WTC11 (cell line): ENCODE data around the gene EVC2. TPM values are rescaled to one million over a fixed set of nuclear protein-coding genes. Genes with fewer than 3 reads are reported as not detected.

ENCODE experiments used
- ATAC-seq: fragments of 200-7000 bp; cut with Tn5 transposase; 2 replicates; pipeline ENCODE4 v1.10.0; 2021; ENCODE audit warnings: mild to moderate bottlenecking, moderate library complexity
- CTCF ChIA-PET: fragments of 300-600 bp; sonication (Branson Sonifier 250); formaldehyde crosslinking; loops from one replicate; lab custom pipeline; 2021; ENCODE audit warnings: antibody characterized with exemption; lab: Charles Lee
- POLR2A ChIA-PET: fragments of 350-600 bp; sonication (Branson Sonifier 250); formaldehyde crosslinking; loops from one replicate; lab custom pipeline; 2021; ENCODE audit warnings: antibody characterized with exemption; lab: Charles Lee
- DNase-seq: peaks from one replicate; pipeline ENCODE4 v3.0.0; 2021; ENCODE audit warnings: low spot score
- H3K27ac Mint-ChIP-seq: 2 replicates; pipeline ENCODE4 v1.8.0; 2021; ENCODE audit warnings: mixed read lengths
- H3K27me3 Mint-ChIP-seq: 2 replicates; pipeline ENCODE4 v1.8.0; 2021; ENCODE audit warnings: low read depth, mild to moderate bottlenecking, moderate library complexity, mixed read lengths
- H3K36me3 Mint-ChIP-seq: 2 replicates; pipeline ENCODE4 v1.8.0; 2021; ENCODE audit warnings: mixed read lengths
- H3K4me1 Mint-ChIP-seq: 2 replicates; pipeline ENCODE4 v1.8.0; 2022; ENCODE audit warnings: mixed read lengths
- H3K4me3 Mint-ChIP-seq: 2 replicates; pipeline ENCODE4 v1.8.0; 2021; ENCODE audit warnings: mild to moderate bottlenecking, moderate library complexity, mixed read lengths
- H3K9me3 Mint-ChIP-seq: 2 replicates; pipeline ENCODE4 v1.8.0; 2021; ENCODE audit warnings: mixed read lengths
- ATF3 ChIP-seq: sonication (generic); formaldehyde crosslinking; conservative IDR thresholded peaks from 2 replicates; pipeline ENCODE4 v1.8.1; 2022; ENCODE audit warnings: mild to moderate bottlenecking, missing genetic modification reagents
- CREB1 ChIP-seq: sonication (generic); formaldehyde crosslinking; IDR thresholded peaks from 2 replicates; pipeline ENCODE4 v1.8.0; 2023; ENCODE audit warnings: mild to moderate bottlenecking, missing genetic modification reagents
- E2F4 ChIP-seq: sonication (generic); formaldehyde crosslinking; IDR thresholded peaks from 2 replicates; pipeline ENCODE4 v1.8.1; 2022; ENCODE audit warnings: low read depth, mild to moderate bottlenecking, moderate library complexity, missing genetic modification reagents, borderline replicate concordance
- GRHL2 ChIP-seq: fragments of 250-450 bp; sonication (Bioruptor Pico); IDR thresholded peaks from 2 replicates; pipeline ENCODE4 v1.8.0; 2022; ENCODE audit warnings: mild to moderate bottlenecking, moderate library complexity; ENCODE audit not compliant: insufficient replicate concordance, severe bottlenecking
- SMAD3 ChIP-seq: sonication (generic); formaldehyde crosslinking; IDR thresholded peaks from 2 replicates; pipeline ENCODE4 v1.8.0; 2022; ENCODE audit warnings: missing genetic modification reagents, mild to moderate bottlenecking, borderline replicate concordance
- STAT6 ChIP-seq: sonication (generic); formaldehyde crosslinking; conservative IDR thresholded peaks from 2 replicates; pipeline ENCODE4 v1.8.1; 2023; ENCODE audit warnings: mild to moderate bottlenecking, low read depth, missing genetic modification reagents, moderate library complexity
- TP53 ChIP-seq: sonication (generic); formaldehyde crosslinking; IDR thresholded peaks from 2 replicates; pipeline ENCODE4 v1.8.1; 2023; ENCODE audit warnings: mild to moderate bottlenecking, missing genetic modification reagents
- ZBTB21 ChIP-seq: sonication (generic); formaldehyde crosslinking; IDR thresholded peaks from 2 replicates; pipeline ENCODE4 v1.8.1; 2023; ENCODE audit warnings: mild to moderate bottlenecking, missing genetic modification reagents, borderline replicate concordance
- ZNF232 ChIP-seq: sonication (generic); formaldehyde crosslinking; IDR thresholded peaks from 2 replicates; pipeline ENCODE4 v1.8.0; 2022; ENCODE audit warnings: mild to moderate bottlenecking, missing genetic modification reagents
- total RNA-seq: library from RNA; stranded (reverse); gene quantifications from 3 replicates; pipeline ENCODE4 v1.2.3, GENCODE V29; 2021
- TF ChIP-seq, protein P1 (sequence below): sonication (generic); formaldehyde crosslinking; IDR thresholded peaks from 2 replicates; pipeline ENCODE4 v1.8.0; 2023; ENCODE audit warnings: mild to moderate bottlenecking, missing genetic modification reagents
- TF ChIP-seq, protein P2 (sequence below): sonication (generic); formaldehyde crosslinking; IDR thresholded peaks from 2 replicates; pipeline ENCODE4 v1.8.1; 2023; ENCODE audit warnings: mild to moderate bottlenecking, missing genetic modification reagents
- TF ChIP-seq, protein P3 (sequence below): fragments of 250-450 bp; sonication (Bioruptor Pico); IDR thresholded peaks from 2 replicates; pipeline ENCODE4 v1.9.0; 2021; ENCODE audit warnings: mild to moderate bottlenecking, borderline replicate concordance

Gene EVC2
- total RNA-seq, 1 experiment from 2014 or later: 4.8 TPM

DNA sequence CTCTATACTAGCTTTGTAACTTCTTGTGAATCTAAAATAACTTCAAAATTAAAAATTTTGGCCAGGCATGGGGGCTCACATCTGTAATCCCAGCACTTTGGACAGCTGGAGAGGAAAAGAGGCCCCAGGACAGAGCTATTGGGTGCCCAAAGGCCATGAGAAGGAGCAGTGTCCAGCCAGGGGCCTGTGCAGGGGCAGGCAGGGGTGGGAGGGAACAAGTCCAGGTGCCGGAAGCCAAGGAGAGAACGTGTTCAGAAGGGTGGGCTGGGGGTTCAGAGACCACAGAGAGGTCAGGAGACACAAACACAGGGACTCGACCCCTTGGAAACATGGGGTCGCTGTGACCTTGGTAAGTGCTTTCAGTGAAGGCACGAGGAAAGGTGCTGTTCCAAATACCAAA lies 138.9 kb downstream of the EVC2 start:
- H3K27ac Mint-ChIP-seq: no peak overlapping the region
- H3K4me3 Mint-ChIP-seq: no peak overlapping the region

More for the DNA sequence above, 138.9 kb downstream of the EVC2 start:
- ChIA-PET POLR2A (no interaction called here), CTCF (no interaction called here)
- no peaks in the 10 kb centered on the region for H3K9me3 Mint-ChIP-seq
- peaks cover 4% of the 10 kb centered on the region for H3K4me1 Mint-ChIP-seq
- H3K36me3 Mint-ChIP-seq: peaks cover 15% of the 10 kb centered on the region
- DNase-seq (no peak), ATAC-seq (no peak)
- H3K27me3 Mint-ChIP-seq: no peaks in the 10 kb centered on the region
- TF ChIP-seq, protein P1, sequence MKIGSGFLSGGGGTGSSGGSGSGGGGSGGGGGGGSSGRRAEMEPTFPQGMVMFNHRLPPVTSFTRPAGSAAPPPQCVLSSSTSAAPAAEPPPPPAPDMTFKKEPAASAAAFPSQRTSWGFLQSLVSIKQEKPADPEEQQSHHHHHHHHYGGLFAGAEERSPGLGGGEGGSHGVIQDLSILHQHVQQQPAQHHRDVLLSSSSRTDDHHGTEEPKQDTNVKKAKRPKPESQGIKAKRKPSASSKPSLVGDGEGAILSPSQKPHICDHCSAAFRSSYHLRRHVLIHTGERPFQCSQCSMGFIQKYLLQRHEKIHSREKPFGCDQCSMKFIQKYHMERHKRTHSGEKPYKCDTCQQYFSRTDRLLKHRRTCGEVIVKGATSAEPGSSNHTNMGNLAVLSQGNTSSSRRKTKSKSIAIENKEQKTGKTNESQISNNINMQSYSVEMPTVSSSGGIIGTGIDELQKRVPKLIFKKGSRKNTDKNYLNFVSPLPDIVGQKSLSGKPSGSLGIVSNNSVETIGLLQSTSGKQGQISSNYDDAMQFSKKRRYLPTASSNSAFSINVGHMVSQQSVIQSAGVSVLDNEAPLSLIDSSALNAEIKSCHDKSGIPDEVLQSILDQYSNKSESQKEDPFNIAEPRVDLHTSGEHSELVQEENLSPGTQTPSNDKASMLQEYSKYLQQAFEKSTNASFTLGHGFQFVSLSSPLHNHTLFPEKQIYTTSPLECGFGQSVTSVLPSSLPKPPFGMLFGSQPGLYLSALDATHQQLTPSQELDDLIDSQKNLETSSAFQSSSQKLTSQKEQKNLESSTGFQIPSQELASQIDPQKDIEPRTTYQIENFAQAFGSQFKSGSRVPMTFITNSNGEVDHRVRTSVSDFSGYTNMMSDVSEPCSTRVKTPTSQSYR (CRISPR knock-in tag): no peak
- TF ChIP-seq STAT6 (no peak), SMAD3 (CRISPR knock-in tag) (no peak), E2F4 (CRISPR knock-in tag) (no peak), ATF3 (CRISPR knock-in tag) (no peak), CREB1 (CRISPR knock-in tag) (no peak), GRHL2 (CRISPR knock-in tag) (no peak), ZBTB21 (no peak), ZNF232 (CRISPR knock-in tag) (no peak), TP53 (no peak)
- TF ChIP-seq, protein P2, sequence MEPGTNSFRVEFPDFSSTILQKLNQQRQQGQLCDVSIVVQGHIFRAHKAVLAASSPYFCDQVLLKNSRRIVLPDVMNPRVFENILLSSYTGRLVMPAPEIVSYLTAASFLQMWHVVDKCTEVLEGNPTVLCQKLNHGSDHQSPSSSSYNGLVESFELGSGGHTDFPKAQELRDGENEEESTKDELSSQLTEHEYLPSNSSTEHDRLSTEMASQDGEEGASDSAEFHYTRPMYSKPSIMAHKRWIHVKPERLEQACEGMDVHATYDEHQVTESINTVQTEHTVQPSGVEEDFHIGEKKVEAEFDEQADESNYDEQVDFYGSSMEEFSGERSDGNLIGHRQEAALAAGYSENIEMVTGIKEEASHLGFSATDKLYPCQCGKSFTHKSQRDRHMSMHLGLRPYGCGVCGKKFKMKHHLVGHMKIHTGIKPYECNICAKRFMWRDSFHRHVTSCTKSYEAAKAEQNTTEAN (CRISPR knock-in tag): no peak
- TF ChIP-seq, protein P3, sequence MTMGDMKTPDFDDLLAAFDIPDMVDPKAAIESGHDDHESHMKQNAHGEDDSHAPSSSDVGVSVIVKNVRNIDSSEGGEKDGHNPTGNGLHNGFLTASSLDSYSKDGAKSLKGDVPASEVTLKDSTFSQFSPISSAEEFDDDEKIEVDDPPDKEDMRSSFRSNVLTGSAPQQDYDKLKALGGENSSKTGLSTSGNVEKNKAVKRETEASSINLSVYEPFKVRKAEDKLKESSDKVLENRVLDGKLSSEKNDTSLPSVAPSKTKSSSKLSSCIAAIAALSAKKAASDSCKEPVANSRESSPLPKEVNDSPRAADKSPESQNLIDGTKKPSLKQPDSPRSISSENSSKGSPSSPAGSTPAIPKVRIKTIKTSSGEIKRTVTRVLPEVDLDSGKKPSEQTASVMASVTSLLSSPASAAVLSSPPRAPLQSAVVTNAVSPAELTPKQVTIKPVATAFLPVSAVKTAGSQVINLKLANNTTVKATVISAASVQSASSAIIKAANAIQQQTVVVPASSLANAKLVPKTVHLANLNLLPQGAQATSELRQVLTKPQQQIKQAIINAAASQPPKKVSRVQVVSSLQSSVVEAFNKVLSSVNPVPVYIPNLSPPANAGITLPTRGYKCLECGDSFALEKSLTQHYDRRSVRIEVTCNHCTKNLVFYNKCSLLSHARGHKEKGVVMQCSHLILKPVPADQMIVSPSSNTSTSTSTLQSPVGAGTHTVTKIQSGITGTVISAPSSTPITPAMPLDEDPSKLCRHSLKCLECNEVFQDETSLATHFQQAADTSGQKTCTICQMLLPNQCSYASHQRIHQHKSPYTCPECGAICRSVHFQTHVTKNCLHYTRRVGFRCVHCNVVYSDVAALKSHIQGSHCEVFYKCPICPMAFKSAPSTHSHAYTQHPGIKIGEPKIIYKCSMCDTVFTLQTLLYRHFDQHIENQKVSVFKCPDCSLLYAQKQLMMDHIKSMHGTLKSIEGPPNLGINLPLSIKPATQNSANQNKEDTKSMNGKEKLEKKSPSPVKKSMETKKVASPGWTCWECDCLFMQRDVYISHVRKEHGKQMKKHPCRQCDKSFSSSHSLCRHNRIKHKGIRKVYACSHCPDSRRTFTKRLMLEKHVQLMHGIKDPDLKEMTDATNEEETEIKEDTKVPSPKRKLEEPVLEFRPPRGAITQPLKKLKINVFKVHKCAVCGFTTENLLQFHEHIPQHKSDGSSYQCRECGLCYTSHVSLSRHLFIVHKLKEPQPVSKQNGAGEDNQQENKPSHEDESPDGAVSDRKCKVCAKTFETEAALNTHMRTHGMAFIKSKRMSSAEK (CRISPR knock-in tag): no peak
